ENCODE measurements around the gene LDB1.

Gene LDB1

GRCh38 chr10:102147561-102147960, 27.4 kb upstream of the LDB1 start:
- peak overlapping the region; percentile 3 for H3K27ac Mint-ChIP-seq

GRCh38 chr10:102146971-102147428, 26.8 kb upstream of the LDB1 start:
- Mint-ChIP-seq H3K4me1 (peaks cover 10% of the 10 kb centered on the region), H3K9me3 (no peaks in the 10 kb centered on the region), H3K27me3 (no peaks in the 10 kb centered on the region), H3K27ac (no peak overlapping the region), H3K4me3 (no peak overlapping the region), H3K36me3 (peaks cover 28% of the 10 kb centered on the region)
- DNase-seq (ENCODE audit: low spot score in 2 of 2) (no peak), ATAC-seq (ENCODE audit: low read depth) (no peak)

More at GRCh38 chr10:102147561-102147960, 27.4 kb upstream of the LDB1 start:
- Mint-ChIP-seq H3K36me3 (peaks cover 27% of the 10 kb centered on the region), H3K4me1 (peaks cover 10% of the 10 kb centered on the region), H3K4me3 (no peak overlapping the region), H3K9me3 (no peaks in the 10 kb centered on the region), H3K27me3 (no peaks in the 10 kb centered on the region)
- no peak for ATAC-seq (ENCODE audit: low read depth)
- no peak for DNase-seq (ENCODE audit: low spot score in 2 of 2)

GRCh38 chr10:102141583-102142107, 21.5 kb upstream of the LDB1 start:
- H3K4me3 Mint-ChIP-seq = no peak overlapping the region
- H3K27me3 Mint-ChIP-seq = no peaks in the 10 kb centered on the region

GRCh38 chr10:102140913-102141540, 20.9 kb upstream of the LDB1 start:
- H3K4me1 Mint-ChIP-seq = peaks cover 11% of the 10 kb centered on the region
- H3K27me3 Mint-ChIP-seq = no peaks in the 10 kb centered on the region
- DNase-seq (ENCODE audit: low spot score in 2 of 2) = no peak
- no peak overlapping the region for H3K4me3 Mint-ChIP-seq
- no peaks in the 10 kb centered on the region for H3K9me3 Mint-ChIP-seq
- peaks cover 37% of the 10 kb centered on the region for H3K36me3 Mint-ChIP-seq
- H3K27ac Mint-ChIP-seq = no peak overlapping the region
- ATAC-seq (ENCODE audit: low read depth) = no peak

More at GRCh38 chr10:102141583-102142107, 21.5 kb upstream of the LDB1 start:
- no peak for ATAC-seq (ENCODE audit: low read depth)
- H3K4me1 Mint-ChIP-seq = peaks cover 10% of the 10 kb centered on the region
- no peak overlapping the region for H3K27ac Mint-ChIP-seq
- H3K36me3 Mint-ChIP-seq = peaks cover 39% of the 10 kb centered on the region
- H3K9me3 Mint-ChIP-seq = no peaks in the 10 kb centered on the region
- DNase-seq (ENCODE audit: low spot score in 2 of 2) = no peak

- Mint-ChIP-seq H3K27me3 (no peaks in the 10 kb centered on the region), H3K4me1 (peaks cover 16% of the 10 kb centered on the region), H3K27ac (no peak overlapping the region), H3K9me3 (no peaks in the 10 kb centered on the region), H3K36me3 (peaks cover 37% of the 10 kb centered on the region), H3K4me3 (no peak overlapping the region)
- ATAC-seq (ENCODE audit: low read depth) (no peak), DNase-seq (ENCODE audit: low spot score in 2 of 2) (no peak)
Observed at GRCh38 chr10:102140218-102140617, 20.1 kb upstream of the LDB1 start.

- ATAC-seq (ENCODE audit: low read depth) = no peak
- no peak overlapping the region for H3K4me3 Mint-ChIP-seq
- peaks cover 21% of the 10 kb centered on the region for H3K4me1 Mint-ChIP-seq
- H3K27ac Mint-ChIP-seq = no peak overlapping the region
- no peak for DNase-seq (ENCODE audit: low spot score in 2 of 2)
- no peaks in the 10 kb centered on the region for H3K9me3 Mint-ChIP-seq
- H3K27me3 Mint-ChIP-seq = no peaks in the 10 kb centered on the region
- peaks cover 37% of the 10 kb centered on the region for H3K36me3 Mint-ChIP-seq
Observed at GRCh38 chr10:102139281-102140110, 19.3 kb upstream of the LDB1 start.

GRCh38 chr10:102135956-102136526, 15.9 kb upstream of the LDB1 start:
- H3K4me1 Mint-ChIP-seq = peaks cover 30% of the 10 kb centered on the region
- DNase-seq (ENCODE audit: low spot score in 2 of 2) (no peak), ATAC-seq (ENCODE audit: low read depth) (no peak)
- H3K36me3 Mint-ChIP-seq = peaks cover 17% of the 10 kb centered on the region
- no peaks in the 10 kb centered on the region for H3K9me3 Mint-ChIP-seq
- no peak overlapping the region for H3K27ac Mint-ChIP-seq
- no peaks in the 10 kb centered on the region for H3K27me3 Mint-ChIP-seq
- no peak overlapping the region for H3K4me3 Mint-ChIP-seq

GRCh38 chr10:102134416-102134815, 14.2 kb upstream of the LDB1 start:
- no peak for ATAC-seq (ENCODE audit: low read depth)

GRCh38 chr10:102133373-102134195, 13.4 kb upstream of the LDB1 start:
- Mint-ChIP-seq H3K4me3 (peak overlapping the region; percentile 89), H3K9me3 (no peaks in the 10 kb centered on the region), H3K27ac (peak overlapping the region; percentile 93), H3K4me1 (peaks cover 28% of the 10 kb centered on the region), H3K27me3 (no peaks in the 10 kb centered on the region), H3K36me3 (no peaks in the 10 kb centered on the region)
- ATAC-seq (ENCODE audit: low read depth) = no peak
- DNase-seq (ENCODE audit: low spot score in 2 of 2) = no peak

More at GRCh38 chr10:102134416-102134815, 14.2 kb upstream of the LDB1 start:
- Mint-ChIP-seq H3K27me3 (no peaks in the 10 kb centered on the region), H3K9me3 (no peaks in the 10 kb centered on the region), H3K36me3 (peaks cover 7% of the 10 kb centered on the region), H3K4me3 (peak overlapping the region; percentile 89), H3K4me1 (peaks cover 28% of the 10 kb centered on the region), H3K27ac (peak overlapping the region; percentile 93)
- no peak for DNase-seq (ENCODE audit: low spot score in 2 of 2)

GRCh38 chr10:102132563-102133372, 12.6 kb upstream of the LDB1 start, which contains the start of gene PPRC1:
Gene PPRC1 (plus strand): TSS chr10:102133040. CDS start chr10:102133069, 29 bp downstream.
- peak within 1 kb of the TSS; percentile 93 for H3K27ac Mint-ChIP-seq
- no peaks in the 10 kb centered on the region for H3K27me3 Mint-ChIP-seq
- no peaks in the 10 kb centered on the region for H3K36me3 Mint-ChIP-seq
- peak within 1 kb of the TSS; percentile 89 for H3K4me3 Mint-ChIP-seq
- no peaks in the 10 kb centered on the region for H3K9me3 Mint-ChIP-seq
- peaks cover 28% of the 10 kb centered on the region for H3K4me1 Mint-ChIP-seq
- ATAC-seq (ENCODE audit: low read depth) (peak; percentile 92), DNase-seq (ENCODE audit: low spot score in 2 of 2) (peak; percentile 93 to 94)

- DNase-seq (ENCODE audit: low spot score in 2 of 2) = no peak
- no peaks in the 10 kb centered on the region for H3K36me3 Mint-ChIP-seq
- H3K4me1 Mint-ChIP-seq = peaks cover 25% of the 10 kb centered on the region
- H3K27me3 Mint-ChIP-seq = no peaks in the 10 kb centered on the region
- H3K27ac Mint-ChIP-seq = peak overlapping the region; percentile 93
- peak overlapping the region; percentile 89 for H3K4me3 Mint-ChIP-seq
- no peak for ATAC-seq (ENCODE audit: low read depth)
- no peaks in the 10 kb centered on the region for H3K9me3 Mint-ChIP-seq
Observed at GRCh38 chr10:102132193-102132562, 12.0 kb upstream of the LDB1 start.

GRCh38 chr10:102131286-102132170, 11.4 kb upstream of the LDB1 start:
- H3K27me3 Mint-ChIP-seq = no peaks in the 10 kb centered on the region
- H3K4me1 Mint-ChIP-seq = peaks cover 22% of the 10 kb centered on the region
- H3K9me3 Mint-ChIP-seq = no peaks in the 10 kb centered on the region
- H3K36me3 Mint-ChIP-seq = no peaks in the 10 kb centered on the region
- no peak overlapping the region for H3K4me3 Mint-ChIP-seq
- no peak for DNase-seq (ENCODE audit: low spot score in 2 of 2)
- ATAC-seq (ENCODE audit: low read depth) = no peak
- no peak overlapping the region for H3K27ac Mint-ChIP-seq
